ENCODE results near the gene FMNL2.
"Not testable (repeated sequence)": the region's sequence is repeated elsewhere in the genome, so short reads cannot be mapped to it uniquely, and the experiment has no call there.

The FMNL2 gene

DNA sequence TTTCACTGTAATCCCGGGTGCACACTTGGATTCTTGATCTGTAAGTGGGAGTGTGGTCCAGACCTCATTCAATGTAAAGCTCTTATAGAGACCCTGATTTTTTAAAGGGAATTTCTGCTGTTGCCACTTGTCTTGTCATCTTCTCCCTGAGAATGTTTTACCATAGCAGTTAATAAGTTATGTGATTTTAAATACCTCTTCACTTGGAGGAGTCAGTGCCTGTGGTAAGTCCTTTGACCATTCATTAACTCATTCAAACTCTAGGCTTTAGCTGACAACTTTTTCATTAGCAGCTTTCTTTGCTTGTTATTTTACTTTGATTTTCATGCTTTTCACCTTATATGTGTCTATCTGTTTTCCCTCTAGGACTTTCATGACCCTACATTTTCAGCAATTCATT, 51.3 kb downstream of the FMNL2 start:
- Histone ChIP-seq H2BK120ac (ENCODE audit: low read depth, low read length) (no peak overlapping the region), H4K8ac (ENCODE audit: low read length) (no peak overlapping the region)

DNA sequence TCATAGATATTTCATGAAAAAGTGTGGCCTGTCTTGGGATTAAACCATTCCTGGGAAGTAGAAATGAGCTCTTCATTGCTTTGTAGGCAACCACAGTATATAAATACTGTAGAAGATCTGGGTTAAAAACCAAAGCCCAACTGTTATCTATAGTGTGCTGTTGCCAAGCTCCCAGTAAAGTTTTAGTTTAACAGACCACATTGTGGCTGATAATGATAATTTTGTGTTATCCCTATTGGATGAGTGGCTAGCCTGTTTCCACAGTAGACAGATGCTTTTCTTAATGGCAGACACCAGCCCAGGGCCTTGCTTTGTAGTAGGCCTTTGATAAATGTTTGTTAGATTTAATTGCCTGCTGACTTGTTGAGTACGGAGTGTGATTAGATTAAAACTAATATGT, 52.1 kb downstream of the FMNL2 start:
- no peaks in the 10 kb centered on the region for H3K9me3 ChIP-seq (ENCODE audit: control insufficient read depth, low read length)
- no peak overlapping the region for H2BK12ac ChIP-seq (ENCODE audit: low read length in 2 of 2)
- no peak overlapping the region for H2AK5ac ChIP-seq (ENCODE audit: low read length, severe bottlenecking)
- no CpG with 5 or more reads among the region's 1 CpG for WGBS
- no peak overlapping the region for H3K4me3 ChIP-seq (ENCODE audit: insufficient read depth in 1 of 2, low read depth in 1 of 2, low read length in 2 of 2)
- no peak overlapping the region for H4K8ac ChIP-seq (ENCODE audit: low read length)
- H3K36me3 ChIP-seq (ENCODE audit: control insufficient read depth in 1 of 2, insufficient read depth in 2 of 2, low read depth in 1 of 2, low read length in 2 of 2): peaks cover 6 to 8% of the 10 kb centered on the region in 2 experiments
- H3K9ac ChIP-seq (ENCODE audit: low read length): no peak overlapping the region
- H3K79me1 ChIP-seq (replicated peaks; ENCODE audit: low read length, poor library complexity, severe bottlenecking): peaks cover 28% of the 10 kb centered on the region
- H3K23ac ChIP-seq (ENCODE audit: low read length in 2 of 2): no peak overlapping the region
- H3K4ac ChIP-seq (ENCODE audit: low read depth in 1 of 2, low read length in 2 of 2): no peak overlapping the region
- H3K18ac ChIP-seq (ENCODE audit: low read depth in 1 of 2, low read length in 2 of 2): no peak overlapping the region
- no peaks in the 10 kb centered on the region for H3K27me3 ChIP-seq (ENCODE audit: control insufficient read depth in 1 of 2, insufficient read depth in 1 of 2, low read length in 2 of 2)
- H3K4me1 ChIP-seq (ENCODE audit: control insufficient read depth, insufficient read depth, low read depth, low read length): peaks cover 7% of the 10 kb centered on the region
- no peak overlapping the region for H2BK5ac ChIP-seq (ENCODE audit: low read depth, low read length, poor library complexity, severe bottlenecking)
- H2BK120ac ChIP-seq (ENCODE audit: low read depth, low read length): no peak overlapping the region
- peak overlapping the region; percentile 71 for H3K27ac ChIP-seq (ENCODE audit: low read length, poor library complexity, severe bottlenecking)
- H2BK15ac ChIP-seq (ENCODE audit: low read depth, poor library complexity, severe bottlenecking): no peak overlapping the region
- no peak overlapping the region for H3K14ac ChIP-seq (ENCODE audit: low read length in 2 of 2)
- H3K4me2 ChIP-seq (ENCODE audit: low read length, poor library complexity, severe bottlenecking): no peak overlapping the region
- no peak overlapping the region for H4K91ac ChIP-seq (ENCODE audit: low read length)
- peak; percentile 55 for DNase-seq
- no peak overlapping the region for H2AFZ ChIP-seq (ENCODE audit: low read depth, low read length)

More for the DNA sequence above, 51.3 kb downstream of the FMNL2 start:
- H3K79me1 ChIP-seq (replicated peaks; ENCODE audit: low read length, poor library complexity, severe bottlenecking): peaks cover 28% of the 10 kb centered on the region
- H2BK12ac ChIP-seq (ENCODE audit: low read length in 2 of 2): no peak overlapping the region
- no peak overlapping the region for H3K4ac ChIP-seq (ENCODE audit: low read depth in 1 of 2, low read length in 2 of 2)
- H3K4me3 ChIP-seq (ENCODE audit: insufficient read depth in 1 of 2, low read depth in 1 of 2, low read length in 2 of 2): no peak overlapping the region
- H3K9ac ChIP-seq (ENCODE audit: low read length): no peak overlapping the region
- H3K9me3 ChIP-seq (ENCODE audit: control insufficient read depth, low read length): no peaks in the 10 kb centered on the region
- H3K36me3 ChIP-seq (ENCODE audit: control insufficient read depth in 1 of 2, insufficient read depth in 2 of 2, low read depth in 1 of 2, low read length in 2 of 2): peaks cover 6 to 8% of the 10 kb centered on the region in 2 experiments
- peak overlapping the region; percentile 93 for H3K27ac ChIP-seq (ENCODE audit: low read length, poor library complexity, severe bottlenecking)
- peak overlapping the region; percentile 66 for H3K4me2 ChIP-seq (ENCODE audit: low read length, poor library complexity, severe bottlenecking)
- H2BK5ac ChIP-seq (ENCODE audit: low read depth, low read length, poor library complexity, severe bottlenecking): peak overlapping the region; percentile 63
- DNase-seq: no peak
- 91% methylated on average over 1 of the region's 1 CpG for WGBS
- H4K91ac ChIP-seq (ENCODE audit: low read length): no peak overlapping the region
- no peak overlapping the region for H3K14ac ChIP-seq (ENCODE audit: low read length in 2 of 2)
- H3K4me1 ChIP-seq (ENCODE audit: control insufficient read depth, insufficient read depth, low read depth, low read length): peaks cover 8% of the 10 kb centered on the region
- H3K27me3 ChIP-seq (ENCODE audit: control insufficient read depth in 1 of 2, insufficient read depth in 1 of 2, low read length in 2 of 2): no peaks in the 10 kb centered on the region
- H2BK15ac ChIP-seq (ENCODE audit: low read depth, poor library complexity, severe bottlenecking): no peak overlapping the region
- no peak overlapping the region for H3K23ac ChIP-seq (ENCODE audit: low read length in 2 of 2)
- no peak overlapping the region for H2AFZ ChIP-seq (ENCODE audit: low read depth, low read length)
- no peak overlapping the region for H3K18ac ChIP-seq (ENCODE audit: low read depth in 1 of 2, low read length in 2 of 2)
- no peak overlapping the region for H2AK5ac ChIP-seq (ENCODE audit: low read length, severe bottlenecking)

GRCh38 chr2:152388269-152388668, 53.3 kb downstream of the FMNL2 start:
- not testable (repeated sequence) for H3K4me1 ChIP-seq (ENCODE audit: control insufficient read depth, insufficient read depth, low read depth, low read length); H2AFZ ChIP-seq (ENCODE audit: low read depth, low read length); DNase-seq; H2BK15ac ChIP-seq (ENCODE audit: low read depth, poor library complexity, severe bottlenecking); H3K36me3 ChIP-seq (ENCODE audit: control insufficient read depth in 1 of 2, insufficient read depth in 2 of 2, low read depth in 1 of 2, low read length in 2 of 2); H2AK5ac ChIP-seq (ENCODE audit: low read length, severe bottlenecking); H3K9me3 ChIP-seq (ENCODE audit: control insufficient read depth, low read length); H3K4ac ChIP-seq (ENCODE audit: low read depth in 1 of 2, low read length in 2 of 2); H3K18ac ChIP-seq (ENCODE audit: low read depth in 1 of 2, low read length in 2 of 2); H2BK12ac ChIP-seq (ENCODE audit: low read length in 2 of 2); H3K27me3 ChIP-seq (ENCODE audit: control insufficient read depth in 1 of 2, insufficient read depth in 1 of 2, low read length in 2 of 2); H3K4me2 ChIP-seq (ENCODE audit: low read length, poor library complexity, severe bottlenecking); H2BK5ac ChIP-seq (ENCODE audit: low read depth, low read length, poor library complexity, severe bottlenecking); H3K23ac ChIP-seq (ENCODE audit: low read length in 2 of 2); H4K8ac ChIP-seq (ENCODE audit: low read length); H4K91ac ChIP-seq (ENCODE audit: low read length); H2BK120ac ChIP-seq (ENCODE audit: low read depth, low read length); H3K4me3 ChIP-seq (ENCODE audit: insufficient read depth in 1 of 2, low read depth in 1 of 2, low read length in 2 of 2); H3K27ac ChIP-seq (ENCODE audit: low read length, poor library complexity, severe bottlenecking); H3K9ac ChIP-seq (ENCODE audit: low read length); H3K14ac ChIP-seq (ENCODE audit: low read length in 2 of 2)
- peaks cover 24% of the 10 kb centered on the region for H3K79me1 ChIP-seq (replicated peaks; ENCODE audit: low read length, poor library complexity, severe bottlenecking)
- 73% methylated on average over 8 of the region's 9 CpGs for WGBS

GRCh38 chr2:152389483-152389882, 54.5 kb downstream of the FMNL2 start:
- H2BK5ac ChIP-seq (ENCODE audit: low read depth, low read length, poor library complexity, severe bottlenecking): no peak overlapping the region
- H3K27ac ChIP-seq (ENCODE audit: low read length, poor library complexity, severe bottlenecking): no peak overlapping the region
- no peak overlapping the region for H3K14ac ChIP-seq (ENCODE audit: low read length in 2 of 2)
- no peak overlapping the region for H3K4me2 ChIP-seq (ENCODE audit: low read length, poor library complexity, severe bottlenecking)
- peaks cover 21% of the 10 kb centered on the region for H3K79me1 ChIP-seq (replicated peaks; ENCODE audit: low read length, poor library complexity, severe bottlenecking)
- H2BK120ac ChIP-seq (ENCODE audit: low read depth, low read length): no peak overlapping the region
- H2AFZ ChIP-seq (ENCODE audit: low read depth, low read length): no peak overlapping the region
- no peak overlapping the region for H4K91ac ChIP-seq (ENCODE audit: low read length)
- no peak overlapping the region for H3K18ac ChIP-seq (ENCODE audit: low read depth in 1 of 2, low read length in 2 of 2)
- peaks cover 6 to 8% of the 10 kb centered on the region in 2 experiments for H3K36me3 ChIP-seq (ENCODE audit: control insufficient read depth in 1 of 2, insufficient read depth in 2 of 2, low read depth in 1 of 2, low read length in 2 of 2)
- H2BK12ac ChIP-seq (ENCODE audit: low read length in 2 of 2): no peak overlapping the region
- no peaks in the 10 kb centered on the region for H3K9me3 ChIP-seq (ENCODE audit: control insufficient read depth, low read length)
- H3K4me3 ChIP-seq (ENCODE audit: insufficient read depth in 1 of 2, low read depth in 1 of 2, low read length in 2 of 2): no peak overlapping the region
- H3K27me3 ChIP-seq (ENCODE audit: control insufficient read depth in 1 of 2, insufficient read depth in 1 of 2, low read length in 2 of 2): no peaks in the 10 kb centered on the region
- no peak overlapping the region for H2BK15ac ChIP-seq (ENCODE audit: low read depth, poor library complexity, severe bottlenecking)
- no peak overlapping the region for H3K9ac ChIP-seq (ENCODE audit: low read length)
- H3K4me1 ChIP-seq (ENCODE audit: control insufficient read depth, insufficient read depth, low read depth, low read length): peaks cover 4% of the 10 kb centered on the region
- no peak overlapping the region for H3K23ac ChIP-seq (ENCODE audit: low read length in 2 of 2)
- WGBS: 95% methylated on average over 19 of the region's 19 CpGs
- no peak overlapping the region for H2AK5ac ChIP-seq (ENCODE audit: low read length, severe bottlenecking)
- no peak overlapping the region for H3K4ac ChIP-seq (ENCODE audit: low read depth in 1 of 2, low read length in 2 of 2)
- no peak overlapping the region for H4K8ac ChIP-seq (ENCODE audit: low read length)
- no peak for DNase-seq

Measured in mesenchymal stem cell (in vitro differentiated cells and primary cell).